ENCODE data around the gene PIAS1. TPM values are rescaled to one million over a fixed set of nuclear protein-coding genes. Genes with fewer than 3 reads are reported as not detected.

PIAS1 gene
- total RNA-seq, 1 donor from 2014 or later, result 71.6 TPM

- Mint-ChIP-seq H3K9me3 (ENCODE audit: low read depth) (peaks cover 2% of the 10 kb centered on the region), H3K4me1 (ENCODE audit: low read depth) (peaks cover 4% of the 10 kb centered on the region), H3K4me3 (ENCODE audit: low read depth) (no peak overlapping the region), H3K27ac (no peak overlapping the region), H3K36me3 (ENCODE audit: insufficient read depth) (peaks cover 11% of the 10 kb centered on the region), H3K27me3 (no peaks in the 10 kb centered on the region)
- no peak for TF ChIP-seq CTCF (IDR thresholded peaks at IDR 0.05; ENCODE audit: unreplicated experiment)
- no peak for DNase-seq (ENCODE audit: low spot score, unreplicated experiment)
Measured at GRCh38 chr15:68126396-68126795, 72.3 kb downstream of the PIAS1 start.

- DNase-seq (ENCODE audit: low spot score, unreplicated experiment), result no peak
- Mint-ChIP-seq H3K27ac (no peak overlapping the region), H3K9me3 (ENCODE audit: low read depth) (no peaks in the 10 kb centered on the region), H3K4me1 (ENCODE audit: low read depth) (peaks cover 3% of the 10 kb centered on the region), H3K4me3 (ENCODE audit: low read depth) (no peak overlapping the region), H3K36me3 (ENCODE audit: insufficient read depth) (peaks cover 7% of the 10 kb centered on the region), H3K27me3 (no peaks in the 10 kb centered on the region)
- TF ChIP-seq CTCF (IDR thresholded peaks at IDR 0.05; ENCODE audit: unreplicated experiment), result no peak
Measured at GRCh38 chr15:68129072-68129471, 75.0 kb downstream of the PIAS1 start.

GRCh38 chr15:68130851-68131250, 76.7 kb downstream of the PIAS1 start:
- peaks cover 3% of the 10 kb centered on the region for H3K4me1 Mint-ChIP-seq (ENCODE audit: low read depth)
- no peak for DNase-seq (ENCODE audit: low spot score, unreplicated experiment)
- H3K9me3 Mint-ChIP-seq (ENCODE audit: low read depth), result no peaks in the 10 kb centered on the region
- no peak overlapping the region for H3K4me3 Mint-ChIP-seq (ENCODE audit: low read depth)
- H3K27me3 Mint-ChIP-seq, result no peaks in the 10 kb centered on the region
- no peak for TF ChIP-seq CTCF (IDR thresholded peaks at IDR 0.05; ENCODE audit: unreplicated experiment)
- peaks cover 7% of the 10 kb centered on the region for H3K36me3 Mint-ChIP-seq (ENCODE audit: insufficient read depth)
- no peak overlapping the region for H3K27ac Mint-ChIP-seq

GRCh38 chr15:68137096-68137495, 83.0 kb downstream of the PIAS1 start:
- no peak for TF ChIP-seq CTCF (IDR thresholded peaks at IDR 0.05; ENCODE audit: unreplicated experiment)
- H3K27me3 Mint-ChIP-seq, result no peaks in the 10 kb centered on the region
- no peak overlapping the region for H3K4me3 Mint-ChIP-seq (ENCODE audit: low read depth)
- H3K36me3 Mint-ChIP-seq (ENCODE audit: insufficient read depth), result peaks cover 8% of the 10 kb centered on the region
- no peak for DNase-seq (ENCODE audit: low spot score, unreplicated experiment)
- peaks cover 19% of the 10 kb centered on the region for H3K4me1 Mint-ChIP-seq (ENCODE audit: low read depth)
- no peaks in the 10 kb centered on the region for H3K9me3 Mint-ChIP-seq (ENCODE audit: low read depth)
- H3K27ac Mint-ChIP-seq, result no peak overlapping the region

GRCh38 chr15:68143129-68143528, 89.0 kb downstream of the PIAS1 start:
- TF ChIP-seq CTCF (IDR thresholded peaks at IDR 0.05; ENCODE audit: unreplicated experiment), result no peak
- no peak for DNase-seq (ENCODE audit: low spot score, unreplicated experiment)
- Mint-ChIP-seq H3K4me1 (ENCODE audit: low read depth) (peaks cover 18% of the 10 kb centered on the region), H3K27me3 (no peaks in the 10 kb centered on the region), H3K9me3 (ENCODE audit: low read depth) (no peaks in the 10 kb centered on the region), H3K4me3 (ENCODE audit: low read depth) (no peak overlapping the region), H3K36me3 (ENCODE audit: insufficient read depth) (peaks cover 12% of the 10 kb centered on the region), H3K27ac (no peak overlapping the region)
